ENCODE measurements around the gene ADGRF1.
"Not testable (repeated sequence)": the region's sequence is repeated elsewhere in the genome, so short reads cannot be mapped to it uniquely, and the experiment has no call there.

The ADGRF1 gene

DNA sequence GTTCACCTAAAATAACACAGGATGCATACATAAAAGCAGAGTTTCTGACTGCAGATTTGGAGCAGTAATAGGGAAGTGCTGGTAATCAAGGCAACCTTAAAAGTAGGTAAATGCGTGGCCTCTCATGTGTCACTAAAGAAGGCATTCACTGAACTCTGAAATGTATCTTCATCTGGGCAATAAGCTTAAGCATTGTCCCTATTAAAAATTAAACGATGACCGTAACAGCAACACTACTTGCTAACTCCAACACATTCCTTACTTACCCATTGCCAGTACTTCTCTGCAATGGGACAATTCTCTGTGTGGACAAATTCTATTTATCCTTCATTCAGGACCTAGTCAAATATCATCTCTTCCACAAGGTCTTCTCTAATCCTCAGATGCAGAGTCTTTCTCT, 19.9 kb downstream of the ADGRF1 start:
- DNase-seq (ENCODE audit: low read depth), result no peak

DNA sequence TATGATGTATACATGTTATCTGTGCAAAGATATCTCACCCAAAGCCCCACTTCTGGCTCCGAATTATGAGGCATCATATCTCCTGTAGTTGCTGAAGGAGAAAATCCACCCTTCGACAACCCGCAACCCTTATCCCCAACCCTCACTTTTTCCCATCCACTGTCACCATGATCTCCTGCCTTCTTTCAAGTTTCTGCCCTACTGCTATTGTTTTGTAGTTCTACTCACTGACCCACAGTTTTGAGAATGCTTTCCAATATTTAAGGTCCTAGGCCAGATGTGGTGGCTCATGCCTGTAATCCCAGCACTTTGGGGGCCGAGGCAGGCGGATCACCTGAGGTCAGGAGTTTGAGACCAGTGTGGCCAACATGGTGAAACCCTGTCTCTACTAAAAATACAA, 22.2 kb downstream of the ADGRF1 start:
- DNase-seq (ENCODE audit: low read depth), result no peak

DNA sequence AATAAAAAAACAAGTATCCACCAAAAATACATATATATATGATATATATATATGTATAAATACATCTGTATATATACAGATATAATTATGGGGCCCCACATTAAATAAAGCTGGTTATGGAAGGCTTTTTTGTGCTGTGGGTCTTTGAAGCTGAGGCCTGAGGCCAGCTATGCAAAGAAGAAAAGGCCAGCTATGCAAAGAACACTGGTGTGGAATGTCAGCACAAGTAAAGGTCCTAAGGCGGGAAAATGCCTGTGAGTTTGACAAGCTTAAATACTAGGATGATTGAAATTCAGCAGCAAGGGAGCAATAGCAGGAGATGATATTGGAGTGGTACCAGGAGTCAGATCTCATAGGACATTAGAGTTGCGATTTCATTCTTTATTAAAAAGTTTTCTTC, 25.2 kb downstream of the ADGRF1 start:
- no peak for DNase-seq (ENCODE audit: low read depth)

DNA sequence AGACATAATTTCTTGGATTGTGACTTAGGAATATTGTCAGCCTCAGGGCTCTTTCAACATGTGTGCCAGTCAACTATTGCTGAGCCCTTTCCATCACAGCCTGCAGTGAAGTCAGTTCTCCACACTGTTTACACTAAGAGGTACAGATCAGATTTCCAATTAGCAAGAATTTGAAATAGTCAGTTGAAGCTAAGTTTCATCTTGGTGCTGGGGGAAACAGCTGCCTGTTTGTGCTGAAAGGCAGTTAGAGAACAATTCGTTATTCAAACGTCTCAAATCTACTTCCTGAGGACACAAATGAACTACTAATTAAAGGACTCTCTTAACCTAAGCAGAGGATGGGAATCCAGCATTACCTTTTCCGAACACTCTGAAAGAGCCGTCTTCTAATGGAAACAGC, 25.9 kb downstream of the ADGRF1 start:
- no peak for DNase-seq (ENCODE audit: low read depth)

DNA sequence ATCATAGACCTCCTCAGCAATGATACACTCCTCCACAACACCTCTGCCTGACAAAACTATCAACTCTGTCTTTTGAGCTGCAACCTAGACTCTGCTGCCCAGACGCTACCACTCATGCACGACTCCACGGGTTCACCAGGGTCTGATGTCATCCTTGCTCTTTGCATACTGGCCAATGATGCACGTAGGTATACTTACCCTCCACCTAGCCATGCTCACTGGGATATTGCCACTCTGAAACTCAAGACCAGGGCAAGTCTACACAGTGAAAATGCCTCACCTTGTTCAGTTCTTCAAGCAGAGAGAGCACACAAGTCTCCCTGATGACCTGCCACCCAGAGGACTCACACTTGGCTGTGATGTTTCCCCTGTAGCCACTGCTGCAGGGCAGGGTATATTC, 27.7 kb downstream of the ADGRF1 start:
- DNase-seq (ENCODE audit: low read depth), result no peak

DNA sequence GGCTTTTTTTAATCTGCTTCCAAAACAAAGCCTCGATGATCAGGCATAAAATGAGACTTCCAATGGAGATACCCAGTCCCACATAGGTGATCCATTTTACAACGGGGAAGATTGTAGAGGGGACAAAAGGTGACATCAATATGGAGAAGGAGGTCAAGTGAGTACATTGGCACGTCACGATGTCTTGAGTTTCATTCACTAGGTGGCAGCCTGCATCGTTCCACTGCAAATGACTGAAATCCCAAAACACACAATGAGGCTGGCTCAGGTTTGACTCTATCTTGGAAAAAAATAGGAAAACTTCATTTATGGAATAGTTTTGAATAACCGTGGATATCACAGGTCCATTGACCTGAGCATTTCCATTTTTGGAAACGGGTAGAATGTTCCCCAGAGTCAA, 32.5 kb downstream of the ADGRF1 start:
- DNase-seq (ENCODE audit: low read depth), result no peak

DNA sequence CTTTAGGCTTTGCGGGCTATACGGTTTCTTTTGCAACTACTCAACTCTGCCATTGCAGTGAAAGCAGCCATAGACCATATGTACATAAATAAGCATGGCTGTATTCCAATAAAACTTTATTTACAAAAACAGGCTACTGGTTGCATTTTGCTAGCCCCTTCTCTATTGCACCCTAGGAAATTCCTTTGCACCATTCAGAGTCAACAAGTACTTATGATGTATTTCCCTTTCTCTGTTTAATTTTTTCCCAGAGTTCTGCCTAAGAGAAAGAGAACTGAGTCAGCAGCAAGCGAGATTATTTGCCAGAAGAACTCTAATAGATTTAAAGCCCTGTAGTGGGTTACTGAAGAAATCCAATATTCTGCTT, 33.8 kb downstream of the ADGRF1 start:
- no peak for DNase-seq (ENCODE audit: low read depth)

DNA sequence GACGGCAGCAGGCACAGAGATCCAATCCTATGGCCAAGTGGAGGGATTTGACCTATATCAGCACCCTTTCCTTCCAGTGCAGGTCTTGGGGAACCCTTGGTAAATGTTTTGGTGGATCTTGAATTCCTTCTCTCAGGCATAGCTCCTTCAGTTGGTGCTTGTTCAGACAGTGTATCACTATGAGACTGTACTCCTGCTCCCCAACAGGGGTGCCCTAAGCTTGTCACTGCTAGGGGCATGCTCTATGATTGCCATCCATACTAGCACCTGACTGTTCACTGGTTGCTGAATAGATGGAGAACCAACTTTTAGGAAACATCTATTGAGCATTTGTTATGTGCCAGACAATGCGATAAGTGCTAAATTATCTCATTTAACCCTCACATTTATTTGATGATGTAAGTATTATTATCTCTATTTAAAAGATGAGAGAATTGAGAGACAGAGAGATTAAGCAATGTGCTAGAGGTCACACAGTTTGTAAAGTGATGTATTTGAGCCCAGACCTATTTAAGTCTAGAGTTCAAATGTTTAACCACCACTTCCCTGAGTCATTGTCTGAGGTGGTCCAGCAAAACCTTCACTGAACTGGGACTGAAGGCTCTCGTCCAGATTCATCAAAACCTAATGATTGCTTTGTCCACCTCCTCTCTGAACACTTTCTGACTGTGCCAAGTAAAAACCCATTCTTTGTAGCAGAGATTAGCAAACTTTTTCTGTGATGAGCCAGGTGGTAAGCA, 34.3 kb downstream of the ADGRF1 start:
- DNase-seq (ENCODE audit: low read depth), result no peak

DNA sequence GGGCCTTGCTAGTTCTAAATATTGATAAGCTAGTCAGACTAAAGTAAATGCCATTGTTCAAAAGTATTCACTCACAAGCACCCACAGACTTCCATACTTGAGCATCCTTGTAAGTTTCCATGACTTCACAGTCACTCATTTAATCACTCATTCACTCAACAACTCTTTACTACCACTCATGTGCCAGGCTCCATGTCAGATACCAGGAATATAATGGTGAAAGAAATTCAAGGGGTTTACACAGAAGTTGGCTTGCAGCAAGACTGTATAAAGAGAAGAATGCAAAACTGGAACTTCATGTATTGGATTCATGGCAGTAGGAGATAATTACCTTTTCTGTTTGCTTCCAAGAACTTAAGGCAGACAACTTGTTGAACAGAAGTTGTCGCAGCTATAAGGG, 36.6 kb downstream of the ADGRF1 start:
- no peak for DNase-seq (ENCODE audit: low read depth)

DNA sequence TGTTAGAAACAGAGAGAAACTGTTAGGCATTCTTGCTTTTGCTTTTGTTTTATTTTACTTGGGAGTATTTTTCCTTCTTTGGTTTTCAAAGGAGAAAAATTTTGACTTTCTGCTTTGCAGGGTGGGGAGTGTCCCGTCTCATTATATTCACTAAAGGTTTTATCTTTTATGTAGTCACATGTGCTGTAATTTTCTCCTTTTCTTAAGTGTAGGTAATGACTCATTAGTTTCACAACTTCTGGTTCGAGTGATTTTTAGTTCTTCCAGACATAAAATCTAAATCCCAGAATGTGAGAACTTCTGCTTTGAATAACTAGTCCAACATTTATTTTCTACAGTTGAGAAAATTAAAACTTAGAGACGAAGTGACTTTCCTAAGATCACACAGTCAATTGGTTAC, 37.7 kb downstream of the ADGRF1 start:
- DNase-seq (ENCODE audit: low read depth), result no peak

DNA sequence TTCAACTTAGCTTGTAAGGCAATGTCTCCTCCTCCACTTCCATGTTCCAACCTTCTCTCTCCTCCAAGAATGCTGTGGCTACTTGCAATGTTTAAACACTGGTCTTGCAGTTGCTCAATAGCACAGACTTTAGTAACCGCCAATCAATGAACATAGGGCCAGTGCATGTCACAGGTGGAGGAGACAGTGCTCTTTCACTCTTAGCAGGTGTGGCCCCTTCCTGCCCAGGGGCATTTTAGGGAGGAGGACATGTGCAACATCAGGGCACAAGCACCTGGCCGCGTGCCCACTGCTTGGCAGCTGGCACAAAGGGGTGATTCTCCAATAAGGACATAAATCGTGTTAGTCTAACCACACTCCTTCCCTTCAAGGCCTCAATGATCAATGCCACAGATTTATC, 41.3 kb downstream of the ADGRF1 start:
- no peak for DNase-seq (ENCODE audit: low read depth)

DNA sequence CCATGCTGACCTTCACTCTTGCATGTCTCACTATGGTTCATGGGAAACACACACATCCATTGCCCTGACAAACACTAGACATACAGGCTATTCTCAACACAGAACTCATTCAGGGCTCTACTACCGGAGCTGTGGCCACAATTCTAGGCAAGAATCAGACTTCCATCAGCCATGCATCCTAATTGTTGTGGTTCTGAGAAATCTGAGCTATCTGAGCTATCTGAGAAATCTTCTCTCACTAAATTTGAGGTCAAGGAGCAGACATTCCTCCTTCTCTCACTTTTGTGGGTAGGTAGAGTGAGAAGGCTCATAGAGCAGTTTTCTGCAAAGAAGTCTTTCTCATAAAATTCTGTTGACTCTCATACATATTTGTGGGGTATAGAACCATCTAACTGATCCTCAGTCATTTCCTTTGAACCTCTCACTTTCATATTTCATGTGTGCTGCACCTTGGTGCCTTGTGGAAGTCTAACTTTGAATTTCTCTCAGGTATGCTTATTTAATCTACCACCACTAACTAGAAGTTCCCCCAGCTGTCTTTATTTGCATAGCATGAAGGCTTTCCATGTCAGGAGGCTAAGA, 43.6 kb downstream of the ADGRF1 start:
- DNase-seq (ENCODE audit: low read depth), result no peak

DNA sequence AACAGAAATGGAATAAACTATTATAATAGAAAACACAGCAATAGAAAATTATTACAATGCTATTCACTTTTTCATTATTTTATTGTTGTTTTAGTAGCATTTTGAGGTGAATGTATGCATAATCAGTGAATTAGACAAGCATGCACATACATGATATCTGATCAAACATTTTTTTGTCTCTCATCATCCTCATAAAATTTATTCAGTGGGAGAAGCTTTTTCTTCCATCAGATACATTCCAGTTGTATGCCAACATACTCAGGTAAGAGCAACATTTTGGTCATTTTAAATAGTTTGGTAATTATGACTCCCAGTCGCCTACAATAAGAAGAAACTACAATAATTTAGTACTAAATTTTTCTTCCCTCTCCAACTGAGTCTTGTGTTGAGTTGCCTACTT, 44.5 kb downstream of the ADGRF1 start:
- no peak for DNase-seq (ENCODE audit: low read depth)

DNA sequence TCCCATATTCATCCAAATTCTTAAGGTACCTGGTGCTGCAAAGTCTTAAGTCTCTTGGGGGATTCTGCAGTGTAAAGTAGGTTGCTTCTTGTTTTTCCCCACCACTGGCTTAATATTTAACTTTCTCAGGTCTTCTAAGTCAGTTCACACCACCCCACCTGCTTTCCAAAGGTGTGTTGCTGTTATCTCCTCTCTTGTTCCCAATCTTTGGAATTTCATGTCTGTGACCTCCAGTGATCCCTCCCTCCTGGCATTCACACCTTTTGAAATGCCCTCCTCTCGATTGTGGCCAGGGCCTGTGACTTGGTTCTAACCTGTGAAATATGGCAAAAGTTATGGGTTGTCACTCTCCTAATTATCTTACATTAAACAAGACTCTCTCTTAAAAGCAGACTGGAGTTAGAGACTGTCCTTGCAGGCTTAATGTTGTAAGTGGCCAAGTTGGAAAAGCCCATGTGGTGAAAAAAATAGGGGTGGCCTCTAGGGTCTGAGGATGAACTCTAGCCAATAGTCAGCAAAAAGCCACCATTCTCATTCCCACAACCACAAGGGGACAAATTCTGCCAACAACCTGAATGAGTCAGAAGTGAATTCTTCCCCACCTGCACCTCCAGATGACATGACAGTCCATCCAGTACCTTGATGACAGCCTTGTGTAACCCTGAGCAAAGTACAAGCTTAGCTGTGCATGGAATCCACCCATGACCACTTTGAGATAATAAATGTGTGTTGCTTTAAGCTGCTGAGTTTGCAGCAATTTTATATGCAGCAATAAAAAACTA, 45.1 kb downstream of the ADGRF1 start:
- no peak for DNase-seq (ENCODE audit: low read depth)

DNA sequence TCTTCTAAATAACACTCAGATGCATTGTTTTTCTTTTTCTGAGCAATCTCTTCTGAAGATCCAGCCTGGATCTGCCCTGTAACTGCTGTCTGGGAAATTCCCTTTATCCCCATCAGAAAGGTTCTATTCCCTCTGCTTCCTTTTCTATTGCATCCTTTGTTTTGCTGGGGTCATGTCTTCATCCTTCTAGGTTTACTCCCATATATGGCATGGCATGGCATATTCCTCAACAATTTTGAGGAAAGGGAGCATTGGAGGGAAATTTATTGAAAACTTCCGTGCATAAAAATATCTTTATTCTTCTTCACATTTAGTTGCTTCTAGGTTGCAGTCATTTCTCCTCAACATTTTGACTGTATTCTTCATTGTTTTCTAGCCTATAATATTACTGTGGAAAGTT, 47.2 kb downstream of the ADGRF1 start:
- no peak for DNase-seq (ENCODE audit: low read depth)

DNA sequence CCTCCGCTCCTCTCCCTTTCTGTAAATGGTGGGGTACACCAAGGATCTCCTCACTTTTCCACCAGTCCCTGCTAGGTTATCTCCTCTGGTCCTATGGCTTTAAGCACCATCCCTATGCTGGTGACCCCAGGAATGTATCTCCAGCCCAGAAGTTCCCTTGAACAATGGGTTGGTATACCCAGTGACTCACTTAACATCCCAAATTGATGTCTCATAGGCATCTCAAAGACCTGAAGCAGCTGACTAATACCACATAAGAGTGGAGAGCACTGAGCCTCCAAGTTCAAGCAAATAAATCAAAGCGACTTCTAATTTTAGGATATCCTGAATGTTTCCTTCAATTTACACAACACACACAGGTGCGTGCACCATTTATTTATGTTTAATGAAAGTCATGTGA, 48.3 kb downstream of the ADGRF1 start:
- no peak for DNase-seq (ENCODE audit: low read depth)

DNA sequence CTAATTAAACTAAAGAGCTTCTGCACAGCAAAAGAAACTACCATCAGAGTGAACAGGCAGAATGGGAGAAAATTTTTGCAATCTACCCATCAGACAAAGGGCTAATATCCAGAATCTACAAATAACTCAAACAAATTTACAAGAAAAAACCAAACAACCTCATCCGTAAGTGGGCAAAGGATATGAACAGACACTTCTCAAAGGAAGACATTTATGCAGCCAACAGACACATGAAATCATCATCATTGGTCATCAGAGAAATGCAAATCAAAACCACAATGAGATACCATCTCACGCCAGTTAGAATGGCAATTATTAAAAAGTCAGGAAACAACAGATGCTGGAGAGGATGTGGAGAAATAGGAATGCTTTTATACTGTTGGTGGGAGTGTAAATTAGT, 49.7 kb downstream of the ADGRF1 start:
- not testable (repeated sequence) for DNase-seq (ENCODE audit: low read depth)

DNA sequence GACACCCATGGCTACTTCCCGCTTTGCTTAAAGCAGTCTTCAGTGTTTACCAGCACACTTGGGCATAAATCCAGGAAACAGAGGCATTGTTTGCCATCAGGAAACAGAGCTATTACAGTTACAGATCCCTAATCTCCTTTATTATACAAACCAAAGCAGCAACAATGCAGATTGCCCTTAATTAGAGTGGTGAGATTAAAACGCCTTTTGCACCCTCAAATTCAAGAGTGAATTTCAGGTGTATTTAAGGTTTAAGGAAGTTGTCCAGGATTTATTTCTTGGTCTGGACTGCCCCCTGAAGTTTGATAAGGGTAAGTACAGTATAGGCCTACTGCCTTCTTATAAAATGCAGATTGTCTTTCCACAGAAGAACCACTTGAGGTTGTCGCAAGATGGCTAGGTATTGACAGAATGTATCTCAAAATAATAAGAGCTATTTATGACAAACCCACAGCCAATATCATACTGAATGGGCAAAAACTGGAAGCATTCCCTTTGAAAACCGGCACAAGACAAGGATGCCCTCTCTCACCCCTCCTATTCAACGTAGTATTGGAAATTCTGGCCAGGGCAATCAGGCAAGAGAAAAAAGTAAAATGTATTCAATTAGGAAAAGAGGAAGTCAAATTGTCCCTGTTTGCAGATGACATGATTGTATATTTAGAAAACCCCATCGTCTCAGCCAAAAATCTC, 51.2 kb downstream of the ADGRF1 start:
- DNase-seq (ENCODE audit: low read depth), result not testable (repeated sequence)

DNA sequence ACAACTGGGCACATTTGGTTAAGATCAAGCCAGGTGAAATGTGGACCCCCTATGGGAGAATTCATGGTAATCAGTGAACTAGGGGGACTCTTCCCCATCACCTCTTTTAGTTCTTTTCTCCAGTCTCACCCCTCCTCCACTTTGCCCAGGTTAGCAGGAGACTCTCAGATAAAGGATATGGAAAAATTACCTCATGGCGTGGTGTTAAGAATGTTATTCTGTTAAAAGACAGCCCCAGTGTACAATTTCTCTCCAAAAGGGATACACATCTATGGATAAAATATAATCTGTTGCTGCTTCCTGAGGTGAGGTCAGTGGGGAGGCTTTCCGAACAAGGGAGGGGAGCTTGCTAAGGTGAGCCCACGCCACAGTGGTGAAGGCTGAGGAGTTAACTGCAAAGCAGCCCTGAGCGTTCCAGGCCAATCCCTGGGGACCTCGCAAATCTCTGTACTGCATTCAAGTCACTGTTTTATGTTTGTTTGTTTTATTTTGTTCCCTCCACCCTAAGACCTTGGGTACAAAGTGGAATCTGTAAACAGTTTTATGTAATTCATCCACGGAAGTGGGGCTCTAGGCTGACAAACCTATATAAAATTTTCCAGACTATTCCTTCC, 52.0 kb downstream of the ADGRF1 start:
- DNase-seq (ENCODE audit: low read depth), result no peak

DNA sequence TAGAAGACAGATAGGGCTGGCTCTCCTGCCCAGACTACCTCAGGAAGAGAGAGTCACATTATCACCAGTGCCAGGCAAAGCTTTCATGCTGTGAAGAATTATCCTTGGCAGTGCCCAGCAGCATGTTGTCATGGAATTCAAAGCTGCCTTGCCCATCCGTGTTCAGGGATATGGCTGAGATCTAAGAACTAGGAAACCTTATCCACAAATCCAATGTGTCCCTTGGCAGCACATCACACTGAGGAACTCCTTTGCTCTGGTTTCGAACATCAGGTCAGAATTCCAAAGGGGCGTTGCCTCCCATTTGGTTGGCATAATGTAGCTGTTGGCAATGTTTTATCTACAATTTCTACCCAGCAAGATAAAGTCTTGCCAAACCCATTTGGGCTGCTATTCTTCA, 52.7 kb downstream of the ADGRF1 start:
- no peak for DNase-seq (ENCODE audit: low read depth)

DNA sequence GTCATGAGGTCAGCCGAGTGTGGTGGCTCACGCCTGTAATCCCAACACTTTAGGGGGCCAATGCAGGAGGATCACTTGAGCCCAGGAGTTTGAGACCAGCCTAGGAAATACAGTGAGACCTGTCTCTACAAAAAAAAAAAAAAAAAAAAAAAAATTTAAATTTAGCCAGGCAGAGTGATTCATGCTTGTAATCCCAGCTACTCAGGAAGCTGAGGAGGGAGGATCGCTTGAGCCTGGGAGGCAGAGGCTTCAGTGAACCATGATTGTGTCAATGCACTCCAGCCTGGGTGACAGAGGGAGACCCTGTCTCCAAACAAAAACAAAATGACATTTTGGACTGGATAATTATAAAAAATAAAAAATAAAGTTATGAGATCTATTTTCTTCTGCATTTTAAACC, 56.2 kb downstream of the ADGRF1 start:
- DNase-seq (ENCODE audit: low read depth), result no peak

DNA sequence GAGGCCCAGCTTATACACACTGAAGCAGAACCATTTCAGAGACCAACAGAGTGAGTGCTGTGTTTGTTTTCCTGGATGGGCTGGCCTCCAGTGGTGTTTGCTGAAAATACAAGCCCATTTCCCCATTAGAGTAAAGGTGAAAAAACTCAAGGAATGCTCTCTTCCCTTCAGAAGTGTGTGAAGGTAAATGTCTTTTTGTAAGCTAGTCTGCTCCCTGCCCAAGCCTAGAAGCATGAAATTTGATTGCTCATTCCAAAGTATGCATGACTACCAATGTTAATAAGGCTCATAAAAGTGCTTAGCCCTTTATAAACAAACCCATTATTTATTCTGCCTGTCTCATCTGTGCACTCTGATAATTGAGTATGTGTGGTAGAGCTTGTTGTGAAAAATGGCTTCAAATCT, 59.1 kb downstream of the ADGRF1 start:
- no peak for DNase-seq (ENCODE audit: low read depth)
